ENCODE results near the gene STXBP4. TPM values are rescaled to one million over a fixed set of nuclear protein-coding genes. Genes with fewer than 3 reads are reported as not detected.

The STXBP4 gene
- total RNA-seq, 1 donor from 2014 or later, result 5.1 TPM

DNA sequence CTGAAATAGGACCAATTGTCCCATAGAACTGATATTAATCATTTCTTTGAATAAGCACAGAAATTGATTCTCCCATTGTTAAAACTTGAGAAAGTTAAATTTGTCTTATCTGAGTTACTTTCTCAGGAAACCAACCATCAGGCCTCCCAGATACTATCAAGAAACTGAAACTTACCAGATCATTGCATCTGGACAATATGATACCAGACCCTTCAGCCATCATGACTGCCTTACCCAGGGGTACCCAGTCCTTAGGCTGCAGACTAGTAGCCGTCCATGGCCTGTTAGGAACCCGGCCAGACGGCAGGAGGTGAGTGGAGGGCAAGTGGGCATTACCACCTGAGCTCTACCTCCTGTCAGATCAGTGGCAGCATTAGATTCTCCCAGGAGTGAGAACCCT, 7.8 kb downstream of the STXBP4 start:
- H3K4me3 ChIP-seq (ENCODE audit: low read depth, low read length), result no peak overlapping the region
- no peak for TF ChIP-seq CTCF (conservative IDR thresholded peaks at IDR 0.05; ENCODE audit: low read depth, low read length)
- no peak for DNase-seq (ENCODE audit: low read depth)

DNA sequence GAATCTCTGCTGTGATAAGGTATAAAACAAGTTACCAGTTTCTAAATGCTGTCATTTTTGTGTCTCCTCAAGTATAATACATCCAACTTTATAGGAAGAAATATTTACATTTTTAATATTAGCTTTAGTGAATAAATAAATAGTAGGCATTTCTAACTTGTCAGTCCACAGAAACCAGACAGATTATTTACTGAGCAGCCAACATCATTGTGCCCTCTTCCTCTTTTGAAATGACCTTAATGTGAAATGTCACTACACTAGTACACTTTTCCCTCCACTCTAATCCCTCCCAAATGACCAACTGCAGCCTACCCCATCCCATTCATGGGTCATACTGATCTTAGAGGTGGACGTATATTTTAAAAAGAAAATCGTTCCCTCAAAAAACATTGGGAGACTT, 9.2 kb downstream of the STXBP4 start:
- TF ChIP-seq CTCF (conservative IDR thresholded peaks at IDR 0.05; ENCODE audit: low read depth, low read length), result no peak
- H3K4me3 ChIP-seq (ENCODE audit: low read depth, low read length), result no peak overlapping the region
- DNase-seq (ENCODE audit: low read depth), result no peak

DNA sequence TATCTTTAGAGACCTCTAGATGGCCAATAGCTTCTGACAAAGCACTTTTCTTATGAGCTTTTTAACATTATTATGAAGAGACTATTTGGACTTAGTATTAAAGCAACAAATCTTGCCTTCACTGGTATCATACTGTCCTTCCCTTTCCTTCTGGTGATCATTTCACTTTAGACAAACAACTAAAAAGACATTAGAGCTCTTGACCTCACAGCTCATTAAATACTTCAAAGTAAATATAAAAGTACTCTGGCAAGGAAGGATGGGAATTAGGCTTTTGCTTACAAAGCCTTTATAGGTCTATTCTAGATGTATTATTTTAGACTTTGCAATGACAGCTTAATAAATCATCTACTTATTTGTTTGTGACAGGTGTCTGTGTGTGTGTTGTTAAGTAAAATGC, 11.1 kb downstream of the STXBP4 start:
- no peak overlapping the region for H3K4me3 ChIP-seq (ENCODE audit: low read depth, low read length)
- no peak for DNase-seq (ENCODE audit: low read depth)
- no peak for TF ChIP-seq CTCF (conservative IDR thresholded peaks at IDR 0.05; ENCODE audit: low read depth, low read length)

DNA sequence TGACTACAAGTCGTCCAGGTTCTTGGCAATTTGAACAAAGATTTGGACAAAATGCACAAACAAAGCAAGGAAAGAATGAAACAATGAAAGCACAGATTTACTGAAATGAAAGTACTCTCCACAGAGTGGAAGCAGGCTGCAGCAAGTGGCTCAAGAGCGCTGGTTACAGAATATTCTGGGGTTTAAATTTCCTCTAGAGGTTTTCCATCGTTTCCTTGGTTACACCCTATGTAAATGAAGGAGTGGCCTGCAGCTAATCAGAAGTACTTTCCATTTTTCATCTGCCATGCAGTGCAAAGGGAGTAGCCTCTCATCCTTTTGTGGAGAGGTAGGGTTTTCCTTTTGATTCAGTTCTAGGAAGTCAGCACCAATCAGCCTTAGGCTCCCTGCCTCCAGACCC, 11.8 kb downstream of the STXBP4 start:
- TF ChIP-seq CTCF (conservative IDR thresholded peaks at IDR 0.05; ENCODE audit: low read depth, low read length), result no peak
- DNase-seq (ENCODE audit: low read depth), result no peak
- H3K4me3 ChIP-seq (ENCODE audit: low read depth, low read length), result no peak overlapping the region

GRCh38 chr17:54982399-54982798, 13.8 kb downstream of the STXBP4 start:
- DNase-seq (ENCODE audit: low read depth), result no peak
- no peak for TF ChIP-seq CTCF (conservative IDR thresholded peaks at IDR 0.05; ENCODE audit: low read depth, low read length)
- no peak overlapping the region for H3K4me3 ChIP-seq (ENCODE audit: low read depth, low read length)

- TF ChIP-seq CTCF (conservative IDR thresholded peaks at IDR 0.05; ENCODE audit: low read depth, low read length), result no peak
- DNase-seq (ENCODE audit: low read depth), result no peak
- no peak overlapping the region for H3K4me3 ChIP-seq (ENCODE audit: low read depth, low read length)
These were observed 14.7 kb downstream of the STXBP4 start for GRCh38 chr17:54983260-54983659.

DNA sequence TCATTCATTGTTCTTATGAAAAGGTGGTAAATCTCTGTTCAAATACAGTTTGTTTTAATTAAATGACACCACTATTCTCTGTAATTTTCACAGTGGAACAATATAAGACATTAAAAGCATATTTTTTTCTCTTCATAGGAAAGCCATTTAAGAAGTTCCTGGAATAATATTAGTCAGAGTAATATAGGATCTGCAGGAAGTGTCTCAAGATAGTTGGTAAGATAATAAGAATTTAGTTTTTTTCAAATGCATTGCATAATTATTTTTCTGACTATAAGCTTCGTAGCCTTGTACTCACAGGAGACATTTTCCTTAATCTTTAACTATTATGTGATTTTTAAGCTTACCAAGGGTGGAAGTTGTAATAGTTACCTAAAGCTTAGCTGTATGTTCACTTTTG, 16.9 kb downstream of the STXBP4 start:
- DNase-seq (ENCODE audit: low read depth), result no peak
- H3K4me3 ChIP-seq (ENCODE audit: low read depth, low read length), result no peak overlapping the region
- no peak for TF ChIP-seq CTCF (conservative IDR thresholded peaks at IDR 0.05; ENCODE audit: low read depth, low read length)
